Measurements from ENCODE around the gene ADAMTS14.

The ADAMTS14 gene

GRCh38 chr10:70726909-70727495 is 54.7 kb downstream of the ADAMTS14 start:
- H3K36me3 ChIP-seq (ENCODE audit: control insufficient read depth in 5 of 5, insufficient read depth in 5 of 5, low read length in 5 of 5) = no peaks in the 10 kb centered on the region
- peaks cover 0 to 2% (median 0%) of the 10 kb centered on the region in 5 donors for H3K9me3 ChIP-seq (ENCODE audit: control insufficient read depth in 5 of 5, low read length in 5 of 5)
- peaks cover 0 to 3% (median 0%) of the 10 kb centered on the region in 5 donors for H3K4me1 ChIP-seq (ENCODE audit: control insufficient read depth in 5 of 5, insufficient read depth in 5 of 5, low read length in 5 of 5)
- no peak overlapping the region for H3K27ac ChIP-seq (ENCODE audit: low read depth, low read length)
- H3K4me3 ChIP-seq (ENCODE audit: low read depth in 1 of 5, low read length in 5 of 5) = no peak overlapping the region
- H3K27me3 ChIP-seq (ENCODE audit: control insufficient read depth in 5 of 5, insufficient read depth in 4 of 5, low read length in 5 of 5) = peaks cover 0 to 2% (median 0%) of the 10 kb centered on the region in 5 donors
- H3K9ac ChIP-seq (ENCODE audit: low read length in 5 of 5) = no peak overlapping the region

DNA sequence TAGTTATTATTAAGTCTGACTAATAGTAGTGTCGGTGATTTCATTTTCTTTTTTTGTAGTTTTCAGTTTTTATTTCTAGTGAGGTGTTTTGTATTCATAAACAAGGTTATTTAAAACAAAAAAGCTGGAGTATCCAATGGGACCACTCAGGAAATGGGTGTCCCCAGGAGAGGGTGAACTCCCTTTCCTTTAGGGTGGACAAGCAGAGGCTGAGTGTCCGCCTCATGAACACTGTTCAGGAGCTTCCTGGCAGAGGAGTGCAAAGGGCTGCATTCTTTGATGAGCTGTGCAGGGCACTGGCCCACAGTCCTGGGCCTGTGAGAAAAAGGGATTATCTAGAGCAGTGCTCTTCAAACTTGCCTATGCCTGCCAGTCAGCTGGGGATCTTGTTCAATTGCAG is 56.0 kb downstream of the ADAMTS14 start:
- Histone ChIP-seq H3K27ac (ENCODE audit: low read depth, low read length) (no peak overlapping the region), H3K4me3 (ENCODE audit: low read depth in 1 of 5, low read length in 5 of 5) (no peak overlapping the region), H3K9ac (ENCODE audit: low read length in 5 of 5) (no peak overlapping the region), H3K4me1 (ENCODE audit: control insufficient read depth in 5 of 5, insufficient read depth in 5 of 5, low read length in 5 of 5) (peaks cover 0 to 3% (median 0%) of the 10 kb centered on the region in 5 donors), H3K9me3 (ENCODE audit: control insufficient read depth in 5 of 5, low read length in 5 of 5) (peaks cover 0 to 2% (median 0%) of the 10 kb centered on the region in 5 donors), H3K36me3 (ENCODE audit: control insufficient read depth in 5 of 5, insufficient read depth in 5 of 5, low read length in 5 of 5) (no peaks in the 10 kb centered on the region), H3K27me3 (ENCODE audit: control insufficient read depth in 5 of 5, insufficient read depth in 4 of 5, low read length in 5 of 5) (peaks cover 0 to 2% (median 0%) of the 10 kb centered on the region in 5 donors)

DNA sequence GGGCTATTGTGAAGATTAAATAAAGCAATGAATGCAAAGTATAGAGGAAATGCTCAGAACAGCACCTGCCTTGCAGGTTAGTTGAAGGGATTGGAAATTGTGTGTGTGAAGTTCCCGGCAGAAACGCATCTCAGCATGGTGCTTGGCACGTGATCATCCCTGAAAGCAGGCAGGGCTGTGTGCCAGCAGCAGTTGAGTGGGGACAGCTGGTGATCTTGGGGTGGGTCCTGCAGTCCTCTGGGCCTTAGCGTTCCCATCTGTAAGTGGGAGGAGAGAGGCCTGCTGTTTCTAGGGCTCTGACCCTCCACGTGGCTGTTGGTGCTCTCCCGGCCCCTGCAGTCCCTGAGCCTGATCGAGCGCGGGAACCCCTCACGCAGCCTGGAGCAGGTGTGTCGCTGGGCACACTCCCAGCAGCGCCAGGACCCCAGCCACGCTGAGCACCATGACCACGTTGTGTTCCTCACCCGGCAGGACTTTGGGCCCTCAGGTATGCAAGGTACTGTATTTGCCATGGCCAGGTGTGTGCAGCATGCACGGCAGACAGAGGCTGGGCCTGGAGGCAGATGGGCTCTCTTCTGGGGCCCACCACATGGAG is 57.6 kb downstream of the ADAMTS14 start:
- no peak overlapping the region for H3K27ac ChIP-seq (ENCODE audit: low read depth, low read length)
- no peaks in the 10 kb centered on the region for H3K27me3 ChIP-seq (ENCODE audit: control insufficient read depth in 5 of 5, insufficient read depth in 4 of 5, low read length in 5 of 5)
- no peaks in the 10 kb centered on the region for H3K36me3 ChIP-seq (ENCODE audit: control insufficient read depth in 5 of 5, insufficient read depth in 5 of 5, low read length in 5 of 5)

GRCh38 chr10:70730955-70731354 is 58.6 kb downstream of the ADAMTS14 start:
- Histone ChIP-seq H3K27ac (ENCODE audit: low read depth, low read length) (no peak overlapping the region), H3K9me3 (ENCODE audit: control insufficient read depth in 5 of 5, low read length in 5 of 5) (no peaks in the 10 kb centered on the region), H3K4me3 (ENCODE audit: low read depth in 1 of 5, low read length in 5 of 5) (no peak overlapping the region), H3K9ac (ENCODE audit: low read length in 5 of 5) (no peak overlapping the region), H3K36me3 (ENCODE audit: control insufficient read depth in 5 of 5, insufficient read depth in 5 of 5, low read length in 5 of 5) (no peaks in the 10 kb centered on the region), H3K27me3 (ENCODE audit: control insufficient read depth in 5 of 5, insufficient read depth in 4 of 5, low read length in 5 of 5) (peaks cover 0 to 2% (median 0%) of the 10 kb centered on the region in 5 donors), H3K4me1 (ENCODE audit: control insufficient read depth in 5 of 5, insufficient read depth in 5 of 5, low read length in 5 of 5) (no peaks in the 10 kb centered on the region)

More for the DNA sequence above, 57.6 kb downstream of the ADAMTS14 start:
- no peak overlapping the region for H3K9ac ChIP-seq (ENCODE audit: low read length in 5 of 5)
- peaks cover 0 to 3% (median 0%) of the 10 kb centered on the region in 5 donors for H3K4me1 ChIP-seq (ENCODE audit: control insufficient read depth in 5 of 5, insufficient read depth in 5 of 5, low read length in 5 of 5)
- H3K4me3 ChIP-seq (ENCODE audit: low read depth in 1 of 5, low read length in 5 of 5) = no peak overlapping the region
- H3K9me3 ChIP-seq (ENCODE audit: control insufficient read depth in 5 of 5, low read length in 5 of 5) = peaks cover 0 to 2% (median 0%) of the 10 kb centered on the region in 5 donors

GRCh38 chr10:70732569-70732968 is 60.3 kb downstream of the ADAMTS14 start:
- Histone ChIP-seq H3K27ac (ENCODE audit: low read depth, low read length) (no peak overlapping the region), H3K9me3 (ENCODE audit: control insufficient read depth in 5 of 5, low read length in 5 of 5) (no peaks in the 10 kb centered on the region), H3K9ac (ENCODE audit: low read length in 5 of 5) (no peak overlapping the region), H3K27me3 (ENCODE audit: control insufficient read depth in 5 of 5, insufficient read depth in 4 of 5, low read length in 5 of 5) (peaks cover 0 to 2% (median 0%) of the 10 kb centered on the region in 5 donors), H3K36me3 (ENCODE audit: control insufficient read depth in 5 of 5, insufficient read depth in 5 of 5, low read length in 5 of 5) (no peaks in the 10 kb centered on the region), H3K4me3 (ENCODE audit: low read depth in 1 of 5, low read length in 5 of 5) (no peak overlapping the region), H3K4me1 (ENCODE audit: control insufficient read depth in 5 of 5, insufficient read depth in 5 of 5, low read length in 5 of 5) (no peaks in the 10 kb centered on the region)

- H3K4me1 ChIP-seq (ENCODE audit: control insufficient read depth in 5 of 5, insufficient read depth in 5 of 5, low read length in 5 of 5) = no peaks in the 10 kb centered on the region
- no peaks in the 10 kb centered on the region for H3K36me3 ChIP-seq (ENCODE audit: control insufficient read depth in 5 of 5, insufficient read depth in 5 of 5, low read length in 5 of 5)
- peaks cover 0 to 2% (median 0%) of the 10 kb centered on the region in 5 donors for H3K27me3 ChIP-seq (ENCODE audit: control insufficient read depth in 5 of 5, insufficient read depth in 4 of 5, low read length in 5 of 5)
These were observed 60.7 kb downstream of the ADAMTS14 start for GRCh38 chr10:70733051-70733450.

GRCh38 chr10:70735161-70735560 is 62.9 kb downstream of the ADAMTS14 start:
- peaks cover 0 to 2% (median 0%) of the 10 kb centered on the region in 5 donors for H3K27me3 ChIP-seq (ENCODE audit: control insufficient read depth in 5 of 5, insufficient read depth in 4 of 5, low read length in 5 of 5)
- no peak overlapping the region for H3K27ac ChIP-seq (ENCODE audit: low read depth, low read length)
- H3K9me3 ChIP-seq (ENCODE audit: control insufficient read depth in 5 of 5, low read length in 5 of 5) = no peaks in the 10 kb centered on the region
- H3K4me3 ChIP-seq (ENCODE audit: low read depth in 1 of 5, low read length in 5 of 5) = no peak overlapping the region
- no peaks in the 10 kb centered on the region for H3K36me3 ChIP-seq (ENCODE audit: control insufficient read depth in 5 of 5, insufficient read depth in 5 of 5, low read length in 5 of 5)
- peaks cover 0 to 2% (median 0%) of the 10 kb centered on the region in 5 donors for H3K4me1 ChIP-seq (ENCODE audit: control insufficient read depth in 5 of 5, insufficient read depth in 5 of 5, low read length in 5 of 5)
- no peak overlapping the region for H3K9ac ChIP-seq (ENCODE audit: low read length in 5 of 5)

More at GRCh38 chr10:70733051-70733450, 60.7 kb downstream of the ADAMTS14 start:
- Histone ChIP-seq H3K9me3 (ENCODE audit: control insufficient read depth in 5 of 5, low read length in 5 of 5) (no peaks in the 10 kb centered on the region), H3K9ac (ENCODE audit: low read length in 5 of 5) (no peak overlapping the region), H3K27ac (ENCODE audit: low read depth, low read length) (no peak overlapping the region), H3K4me3 (ENCODE audit: low read depth in 1 of 5, low read length in 5 of 5) (no peak overlapping the region)

GRCh38 chr10:70736525-70736924 is 64.2 kb downstream of the ADAMTS14 start:
- H3K4me1 ChIP-seq (ENCODE audit: control insufficient read depth in 5 of 5, insufficient read depth in 5 of 5, low read length in 5 of 5) = peaks cover 0 to 2% (median 0%) of the 10 kb centered on the region in 5 donors
- H3K36me3 ChIP-seq (ENCODE audit: control insufficient read depth in 5 of 5, insufficient read depth in 5 of 5, low read length in 5 of 5) = no peaks in the 10 kb centered on the region
- no peaks in the 10 kb centered on the region for H3K9me3 ChIP-seq (ENCODE audit: control insufficient read depth in 5 of 5, low read length in 5 of 5)
- peaks cover 0 to 2% (median 0%) of the 10 kb centered on the region in 5 donors for H3K27me3 ChIP-seq (ENCODE audit: control insufficient read depth in 5 of 5, insufficient read depth in 4 of 5, low read length in 5 of 5)
- H3K27ac ChIP-seq (ENCODE audit: low read depth, low read length) = no peak overlapping the region
- H3K9ac ChIP-seq (ENCODE audit: low read length in 5 of 5) = no peak overlapping the region
- H3K4me3 ChIP-seq (ENCODE audit: low read depth in 1 of 5, low read length in 5 of 5) = no peak overlapping the region

GRCh38 chr10:70737250-70737649 is 64.9 kb downstream of the ADAMTS14 start:
- H3K27ac ChIP-seq (ENCODE audit: low read depth, low read length) = no peak overlapping the region
- H3K4me1 ChIP-seq (ENCODE audit: control insufficient read depth in 5 of 5, insufficient read depth in 5 of 5, low read length in 5 of 5) = peaks cover 0 to 10% (median 5%) of the 10 kb centered on the region in 5 donors
- H3K27me3 ChIP-seq (ENCODE audit: control insufficient read depth in 5 of 5, insufficient read depth in 4 of 5, low read length in 5 of 5) = peaks cover 0 to 2% (median 0%) of the 10 kb centered on the region in 5 donors
- no peaks in the 10 kb centered on the region for H3K36me3 ChIP-seq (ENCODE audit: control insufficient read depth in 5 of 5, insufficient read depth in 5 of 5, low read length in 5 of 5)
- no peak overlapping the region for H3K4me3 ChIP-seq (ENCODE audit: low read depth in 1 of 5, low read length in 5 of 5)
- H3K9me3 ChIP-seq (ENCODE audit: control insufficient read depth in 5 of 5, low read length in 5 of 5) = no peaks in the 10 kb centered on the region
- no peak overlapping the region for H3K9ac ChIP-seq (ENCODE audit: low read length in 5 of 5)

GRCh38 chr10:70738006-70738760 is 65.9 kb downstream of the ADAMTS14 start:
- H3K9ac ChIP-seq (ENCODE audit: low read length in 5 of 5) = no peak overlapping the region
- no peaks in the 10 kb centered on the region for H3K9me3 ChIP-seq (ENCODE audit: control insufficient read depth in 5 of 5, low read length in 5 of 5)
- H3K27ac ChIP-seq (ENCODE audit: low read depth, low read length) = no peak overlapping the region
- no peaks in the 10 kb centered on the region for H3K36me3 ChIP-seq (ENCODE audit: control insufficient read depth in 5 of 5, insufficient read depth in 5 of 5, low read length in 5 of 5)
- H3K27me3 ChIP-seq (ENCODE audit: control insufficient read depth in 5 of 5, insufficient read depth in 4 of 5, low read length in 5 of 5) = peaks cover 0 to 2% (median 0%) of the 10 kb centered on the region in 5 donors
- peaks cover 4 to 19% (median 15%) of the 10 kb centered on the region in 5 donors for H3K4me1 ChIP-seq (ENCODE audit: control insufficient read depth in 5 of 5, insufficient read depth in 5 of 5, low read length in 5 of 5)
- H3K4me3 ChIP-seq (ENCODE audit: low read depth in 1 of 5, low read length in 5 of 5) = no peak overlapping the region

All from subcutaneous abdominal adipose tissue (tissue), 5 donors.